SK-N-MC (cell line): ENCODE results near the gene COL6A3.

Experiments used
- DNase-seq: peaks from one replicate; pipeline ENCODE4 v3.0.0-alpha.2; 2011; ENCODE audit warnings: low read depth, low spot score
- H3K27ac ChIP-seq: fragments of 200-600 bp; sonication (generic); 2 replicates; pipeline ENCODE4 v1.5.1; 2016; ENCODE audit warnings: mixed run types
- H3K36me3 ChIP-seq: fragments of 200-600 bp; sonication (generic); 2 replicates; pipeline ENCODE4 v1.6.1; 2017; ENCODE audit warnings: antibody characterized with exemption, low read length, mixed read lengths; ENCODE audit not compliant: insufficient read depth
- H3K4me3 ChIP-seq: fragments of 200-600 bp; sonication (generic); 2 replicates; pipeline ENCODE4 v1.5.1; 2016
- H3K9ac ChIP-seq: fragments of 200-600 bp; sonication (generic); 2 replicates; pipeline ENCODE4 v1.8.0; 2017; ENCODE audit warnings: mixed run types, mixed read lengths; ENCODE audit not compliant: insufficient read length
- H3K9me3 ChIP-seq: fragments of 200-600 bp; sonication (generic); 2 replicates; pipeline ENCODE4 v1.6.1; 2017; ENCODE audit warnings: low read depth, mild to moderate bottlenecking, antibody characterized with exemption, low read length, moderate library complexity, mixed read lengths
- EZH2 ChIP-seq: fragments of 200-600 bp; sonication (generic); IDR thresholded peaks from one replicate; pipeline ENCODE4 v1.6.1; 2017; ENCODE audit warnings: antibody characterized with exemption
- FOXP2 ChIP-seq: optimal IDR thresholded peaks from 2 replicates; pipeline ENCODE3; 2011; ENCODE audit warnings: mild to moderate bottlenecking, moderate library complexity; ENCODE audit not compliant: insufficient read depth; ENCODE audit errors: extremely low read length, control extremely low read depth
- POLR2AphosphoS5 ChIP-seq: IDR thresholded peaks from 2 replicates; pipeline ENCODE4 v1.6.1; 2012; ENCODE audit warnings: mild to moderate bottlenecking, low read depth, low read length, borderline replicate concordance

Gene COL6A3

DNA sequence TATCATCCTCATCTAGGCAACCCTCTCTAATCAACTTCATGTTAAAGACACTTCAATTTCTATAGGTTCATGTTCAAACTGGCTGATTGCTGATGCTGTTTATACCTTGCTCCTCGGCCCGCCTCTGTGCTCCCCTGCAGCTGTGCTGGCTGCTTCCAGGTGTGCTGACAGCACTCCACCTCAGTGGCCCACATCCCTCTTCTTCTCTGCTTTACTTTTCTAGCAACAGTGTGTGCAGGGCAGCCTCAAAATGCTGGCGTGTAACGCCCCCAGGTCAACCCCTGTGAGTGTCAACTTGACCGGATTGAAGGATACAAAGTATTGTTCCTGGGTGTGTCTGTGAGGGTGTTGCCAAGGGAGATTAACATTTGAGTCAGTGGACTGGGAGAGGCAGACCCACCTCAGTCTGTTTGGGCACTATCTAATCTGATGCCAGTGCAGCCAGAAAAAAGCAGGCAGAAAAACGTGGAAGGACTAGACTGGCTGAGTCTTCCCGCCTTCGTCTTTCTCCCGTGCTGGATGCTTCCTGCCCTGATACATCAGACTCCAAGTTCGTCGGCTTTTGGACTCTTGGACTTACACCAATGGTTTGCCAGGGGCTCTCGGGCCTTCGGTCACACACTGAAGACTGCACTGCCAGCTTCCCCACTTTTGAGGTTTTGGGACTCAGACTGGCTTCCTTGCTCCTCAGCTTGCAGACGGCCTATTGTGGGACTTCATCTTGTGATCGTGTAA, 94.7 kb downstream of the COL6A3 start:
- no peak for DNase-seq
- TF ChIP-seq FOXP2, result no peak
- no peak for TF ChIP-seq POLR2AphosphoS5
- no peak for TF ChIP-seq EZH2
- no peak overlapping the region for H3K4me3 ChIP-seq
- H3K9ac ChIP-seq, result no peak overlapping the region
- H3K36me3 ChIP-seq, result no peaks in the 10 kb centered on the region
- H3K9me3 ChIP-seq, result no peaks in the 10 kb centered on the region
- no peak overlapping the region for H3K27ac ChIP-seq

- Histone ChIP-seq H3K36me3 (no peaks in the 10 kb centered on the region), H3K27ac (no peak overlapping the region), H3K4me3 (no peak overlapping the region), H3K9ac (no peak overlapping the region), H3K9me3 (no peaks in the 10 kb centered on the region)
- TF ChIP-seq FOXP2 (no peak), POLR2AphosphoS5 (no peak), EZH2 (no peak)
- no peak for DNase-seq
These were observed 97.6 kb downstream of the COL6A3 start for GRCh38 chr2:237316339-237316738.

GRCh38 chr2:237315829-237316225, 98.1 kb downstream of the COL6A3 start:
- Histone ChIP-seq H3K9ac (no peak overlapping the region), H3K27ac (0 out of 2 replicates have a peak overlapping the region, but pooled peaks have one; percentile 26)
- DNase-seq, result no peak

DNA sequence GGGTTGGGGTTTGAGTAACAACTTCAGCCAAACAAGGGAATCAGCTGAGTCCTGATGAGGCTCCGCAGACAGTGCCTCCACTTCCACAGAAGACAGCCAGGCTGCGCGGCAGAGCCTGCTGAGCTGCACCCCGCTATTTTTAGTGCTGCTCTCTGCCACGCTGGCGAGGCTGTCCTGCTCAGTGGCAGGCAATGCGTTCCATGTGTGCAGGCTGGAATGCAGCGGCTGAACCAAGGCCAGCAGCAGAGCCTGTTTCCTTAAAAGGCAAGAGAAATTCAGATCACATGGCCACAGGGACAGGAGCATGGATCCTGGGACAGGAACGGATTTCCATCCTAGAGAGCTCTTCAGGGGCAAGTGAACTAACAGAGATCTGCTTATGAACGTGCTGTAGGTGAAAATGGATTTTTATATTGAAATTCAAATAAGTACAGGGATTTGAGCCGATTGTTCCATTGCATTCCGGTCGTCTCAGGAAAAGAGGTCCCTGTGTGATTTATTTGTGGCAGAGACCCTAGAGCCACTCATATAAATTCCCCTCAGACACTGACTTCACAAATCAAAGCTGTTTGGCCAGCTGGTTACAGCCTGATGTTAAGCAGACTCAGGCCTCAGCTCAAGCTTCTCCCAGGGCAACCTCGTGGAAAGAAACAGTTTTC, 98.7 kb downstream of the COL6A3 start:
- no peaks in the 10 kb centered on the region for H3K9me3 ChIP-seq
- 0 out of 2 replicates have a peak overlapping the region, but pooled peaks have one; percentile 26 for H3K27ac ChIP-seq
- no peak overlapping the region for H3K9ac ChIP-seq
- no peak overlapping the region for H3K4me3 ChIP-seq
- no peak for DNase-seq
- no peak for TF ChIP-seq EZH2
- TF ChIP-seq FOXP2, result no peak
- no peak for TF ChIP-seq POLR2AphosphoS5
- no peaks in the 10 kb centered on the region for H3K36me3 ChIP-seq

More at GRCh38 chr2:237315829-237316225, 98.1 kb downstream of the COL6A3 start:
- TF ChIP-seq POLR2AphosphoS5 (no peak), FOXP2 (no peak), EZH2 (no peak)
- Histone ChIP-seq H3K36me3 (no peaks in the 10 kb centered on the region), H3K9me3 (no peaks in the 10 kb centered on the region), H3K4me3 (no peak overlapping the region)

GRCh38 chr2:237314681-237315080, 99.3 kb downstream of the COL6A3 start:
- Histone ChIP-seq H3K36me3 (no peaks in the 10 kb centered on the region), H3K9me3 (no peaks in the 10 kb centered on the region), H3K4me3 (no peak overlapping the region), H3K27ac (no peak overlapping the region), H3K9ac (no peak overlapping the region)
- TF ChIP-seq EZH2 (no peak), POLR2AphosphoS5 (no peak), FOXP2 (no peak)
- DNase-seq, result no peak

DNA sequence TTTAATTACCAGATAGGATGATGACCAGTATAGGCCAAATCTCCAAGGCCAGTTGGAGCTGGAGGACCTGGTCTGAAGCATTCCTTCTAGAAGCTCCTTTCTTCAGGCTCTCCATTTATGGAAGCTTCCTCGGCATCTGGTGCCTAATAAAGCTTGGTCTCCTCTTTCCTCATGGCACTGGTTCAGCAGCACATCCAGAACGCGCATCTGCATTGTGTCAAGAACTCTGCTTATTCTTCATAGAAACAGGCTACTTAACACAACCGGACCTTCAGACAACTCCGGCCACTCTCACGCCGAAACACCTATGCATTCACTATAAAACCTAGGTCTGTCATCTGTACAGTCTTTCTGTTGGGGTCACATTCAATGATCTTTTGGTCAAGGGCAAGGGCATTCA, 99.8 kb downstream of the COL6A3 start:
- Histone ChIP-seq H3K9ac (no peak overlapping the region), H3K9me3 (no peaks in the 10 kb centered on the region), H3K4me3 (no peak overlapping the region), H3K27ac (no peak overlapping the region), H3K36me3 (no peaks in the 10 kb centered on the region)
- TF ChIP-seq EZH2 (no peak), POLR2AphosphoS5 (no peak), FOXP2 (no peak)
- no peak for DNase-seq

- no peak for DNase-seq
These were observed 101.8 kb downstream of the COL6A3 start for GRCh38 chr2:237312021-237312755.

GRCh38 chr2:237310515-237311114, 103.3 kb downstream of the COL6A3 start:
- DNase-seq, result no peak
- no peak overlapping the region for H3K4me3 ChIP-seq
- TF ChIP-seq POLR2AphosphoS5 (no peak), EZH2 (no peak), FOXP2 (no peak)
- no peak overlapping the region for H3K27ac ChIP-seq
- H3K36me3 ChIP-seq, result no peaks in the 10 kb centered on the region
- no peaks in the 10 kb centered on the region for H3K9me3 ChIP-seq
- no peak overlapping the region for H3K9ac ChIP-seq

More at GRCh38 chr2:237312021-237312755, 101.8 kb downstream of the COL6A3 start:
- Histone ChIP-seq H3K4me3 (no peak overlapping the region), H3K9me3 (no peaks in the 10 kb centered on the region), H3K36me3 (no peaks in the 10 kb centered on the region), H3K9ac (no peak overlapping the region), H3K27ac (no peak overlapping the region)
- no peak for TF ChIP-seq POLR2AphosphoS5
